HG02798 (cell line): ENCODE data around the gene TOX4.

Experiments used
- ATAC-seq: cut with Tn5 transposase; IDR thresholded peaks from one replicate; pipeline ENCODE4 v1.9.1; 2021; ENCODE audit warnings: mild to moderate bottlenecking; ENCODE audit not compliant: unreplicated experiment, poor library complexity

Gene TOX4

GRCh38 chr14:21498540-21499526, 21.8 kb downstream of the TOX4 start:
- ATAC-seq = peak; percentile 53

- ATAC-seq = no peak
Measured at GRCh38 chr14:21501568-21501967, 24.6 kb downstream of the TOX4 start.

- ATAC-seq = no peak
Measured at GRCh38 chr14:21503376-21503775, 26.4 kb downstream of the TOX4 start.

- ATAC-seq = peak; percentile 90
Measured at GRCh38 chr14:21505012-21505553, 28.1 kb downstream of the TOX4 start.

GRCh38 chr14:21506557-21506956, 29.6 kb downstream of the TOX4 start:
- ATAC-seq = no peak

GRCh38 chr14:21509432-21510143, 32.6 kb downstream of the TOX4 start:
- no peak for ATAC-seq

GRCh38 chr14:21510735-21511657, 34.0 kb downstream of the TOX4 start, which contains the start of gene METTL3:
METTL3 (minus strand) TSS chr14:21511340; CDS start chr14:21511223, 117 bp downstream.
- peak; percentile 99 for ATAC-seq

- no peak for ATAC-seq
Measured at GRCh38 chr14:21514341-21514740, 37.3 kb downstream of the TOX4 start.

GRCh38 chr14:21518725-21519124, 41.7 kb downstream of the TOX4 start:
- ATAC-seq = no peak

GRCh38 chr14:21520767-21521166, 43.8 kb downstream of the TOX4 start:
- ATAC-seq = no peak

- ATAC-seq = no peak
Measured at GRCh38 chr14:21521501-21521900, 44.5 kb downstream of the TOX4 start.

GRCh38 chr14:21523203-21523602, 46.2 kb downstream of the TOX4 start:
- no peak for ATAC-seq

GRCh38 chr14:21524575-21525490, 47.8 kb downstream of the TOX4 start:
- no peak for ATAC-seq

GRCh38 chr14:21525571-21525961, 48.6 kb downstream of the TOX4 start:
- no peak for ATAC-seq

GRCh38 chr14:21525962-21526671, 49.1 kb downstream of the TOX4 start, which contains the start of gene SALL2:
SALL2 (minus strand) TSS chr14:21526346; CDS start chr14:21526127, 219 bp downstream.
- ATAC-seq = peak; percentile 72

- peak; percentile 35 for ATAC-seq
Measured at GRCh38 chr14:21526672-21527317, 49.8 kb downstream of the TOX4 start.

- no peak for ATAC-seq
Measured at GRCh38 chr14:21527318-21527679, 50.3 kb downstream of the TOX4 start.
